Neuron (in vitro differentiated cells): ENCODE data around the gene WDR62.
"Not testable (repeated sequence)": the region's sequence is repeated elsewhere in the genome, so short reads cannot be mapped to it uniquely, and the experiment has no call there.

Experiments
- H2AFZ ChIP-seq: one replicate; pipeline ENCODE4 v1.6.1; 2013; ENCODE audit warnings: low read depth, mild to moderate bottlenecking, inconsistent platforms, low read length, moderate library complexity
- H3K27me3 ChIP-seq: one replicate; pipeline ENCODE4 v1.6.1; 2013; ENCODE audit warnings: low read length; ENCODE audit not compliant: insufficient read depth
- H3K36me3 ChIP-seq: one replicate; pipeline ENCODE4 v1.6.1; 2013; ENCODE audit warnings: low read length; ENCODE audit not compliant: insufficient read depth
- H3K4me1 ChIP-seq: one replicate; pipeline ENCODE4 v1.6.1; 2013; ENCODE audit warnings: low read length; ENCODE audit not compliant: insufficient read depth
- H3K4me3 ChIP-seq: 2 replicates; pipeline ENCODE4 v1.5.1; 2013; ENCODE audit warnings: mild to moderate bottlenecking, low read length, moderate library complexity
- H3K9me3 ChIP-seq: one replicate; pipeline ENCODE4 v1.6.1; 2013; ENCODE audit warnings: low read length

WDR62 gene

GRCh38 chr19:36049080-36049698 lies 5.5 kb upstream of the WDR62 start:
- Histone ChIP-seq H3K9me3 (peaks cover 2% of the 10 kb centered on the region), H3K4me1 (peaks cover 4% of the 10 kb centered on the region), H3K27me3 (no peaks in the 10 kb centered on the region), H3K36me3 (no peaks in the 10 kb centered on the region), H2AFZ (no peak overlapping the region), H3K4me3 (no peak overlapping the region)

GRCh38 chr19:36051236-36051635 lies 3.5 kb upstream of the WDR62 start:
- no peak overlapping the region for H2AFZ ChIP-seq
- H3K36me3 ChIP-seq = no peaks in the 10 kb centered on the region
- H3K27me3 ChIP-seq = no peaks in the 10 kb centered on the region
- no peak overlapping the region for H3K4me3 ChIP-seq
- H3K9me3 ChIP-seq = no peaks in the 10 kb centered on the region
- H3K4me1 ChIP-seq = peaks cover 9% of the 10 kb centered on the region

GRCh38 chr19:36051637-36052036 lies 3.1 kb upstream of the WDR62 start:
- H3K36me3 ChIP-seq = no peaks in the 10 kb centered on the region
- H3K27me3 ChIP-seq = no peaks in the 10 kb centered on the region
- H3K4me1 ChIP-seq = peaks cover 10% of the 10 kb centered on the region
- no peak overlapping the region for H2AFZ ChIP-seq
- no peaks in the 10 kb centered on the region for H3K9me3 ChIP-seq
- H3K4me3 ChIP-seq = no peak overlapping the region

- peaks cover 10% of the 10 kb centered on the region for H3K4me1 ChIP-seq
- no peaks in the 10 kb centered on the region for H3K27me3 ChIP-seq
- peaks cover 11% of the 10 kb centered on the region for H3K36me3 ChIP-seq
- H2AFZ ChIP-seq = peak within 1 kb of the TSS; percentile 71
- H3K9me3 ChIP-seq = no peaks in the 10 kb centered on the region
- peak within 1 kb of the TSS; percentile 63 for H3K4me3 ChIP-seq
Measured at GRCh38 chr19:36054119-36054732, 471 bp upstream of the WDR62 start, which contains the start of gene THAP8. Gene THAP8 (minus strand): TSS chr19:36054285. CDS start chr19:36054217, 68 bp downstream.

- Histone ChIP-seq H3K27me3 (no peaks in the 10 kb centered on the region), H3K4me1 (peaks cover 5% of the 10 kb centered on the region), H2AFZ (no peak overlapping the region), H3K4me3 (no peak overlapping the region), H3K9me3 (no peaks in the 10 kb centered on the region), H3K36me3 (peaks cover 33% of the 10 kb centered on the region)
Measured at GRCh38 chr19:36058481-36059179, 3.9 kb downstream of the WDR62 start.

- H3K4me1 ChIP-seq = peaks cover 5% of the 10 kb centered on the region
- no peak overlapping the region for H2AFZ ChIP-seq
- no peaks in the 10 kb centered on the region for H3K27me3 ChIP-seq
- no peak overlapping the region for H3K4me3 ChIP-seq
- H3K36me3 ChIP-seq = peaks cover 37% of the 10 kb centered on the region
- no peaks in the 10 kb centered on the region for H3K9me3 ChIP-seq
Measured at GRCh38 chr19:36059180-36059910, 4.6 kb downstream of the WDR62 start.

GRCh38 chr19:36060430-36060829 lies 5.7 kb downstream of the WDR62 start:
- peaks cover 4% of the 10 kb centered on the region for H3K4me1 ChIP-seq
- H3K9me3 ChIP-seq = no peaks in the 10 kb centered on the region
- H3K27me3 ChIP-seq = no peaks in the 10 kb centered on the region
- H3K36me3 ChIP-seq = peaks cover 43% of the 10 kb centered on the region
- no peak overlapping the region for H2AFZ ChIP-seq
- H3K4me3 ChIP-seq = no peak overlapping the region

GRCh38 chr19:36061367-36061766 lies 6.7 kb downstream of the WDR62 start:
- Histone ChIP-seq H3K27me3 (no peaks in the 10 kb centered on the region), H3K4me1 (no peaks in the 10 kb centered on the region), H3K4me3 (no peak overlapping the region), H3K36me3 (peaks cover 51% of the 10 kb centered on the region), H2AFZ (no peak overlapping the region), H3K9me3 (no peaks in the 10 kb centered on the region)

- H3K9me3 ChIP-seq = no peaks in the 10 kb centered on the region
- H2AFZ ChIP-seq = no peak overlapping the region
- no peak overlapping the region for H3K4me3 ChIP-seq
- no peaks in the 10 kb centered on the region for H3K4me1 ChIP-seq
- peaks cover 55% of the 10 kb centered on the region for H3K36me3 ChIP-seq
- H3K27me3 ChIP-seq = no peaks in the 10 kb centered on the region
Measured at GRCh38 chr19:36064826-36065225, 10.1 kb downstream of the WDR62 start.

GRCh38 chr19:36067681-36068080 lies 13.0 kb downstream of the WDR62 start:
- Histone ChIP-seq H3K4me1 (no peaks in the 10 kb centered on the region), H3K36me3 (peaks cover 59% of the 10 kb centered on the region), H3K27me3 (no peaks in the 10 kb centered on the region), H2AFZ (no peak overlapping the region), H3K4me3 (no peak overlapping the region), H3K9me3 (no peaks in the 10 kb centered on the region)

- not testable (repeated sequence) for H3K4me1 ChIP-seq, H3K9me3 ChIP-seq, H2AFZ ChIP-seq, H3K27me3 ChIP-seq, H3K4me3 ChIP-seq
- peaks cover 63% of the 10 kb centered on the region for H3K36me3 ChIP-seq
Measured at GRCh38 chr19:36068810-36069499, 14.3 kb downstream of the WDR62 start.

- Histone ChIP-seq H2AFZ (no peak overlapping the region), H3K27me3 (no peaks in the 10 kb centered on the region), H3K9me3 (no peaks in the 10 kb centered on the region)
Measured at GRCh38 chr19:36072081-36072480, 17.4 kb downstream of the WDR62 start.

More at GRCh38 chr19:36072081-36072480, 17.4 kb downstream of the WDR62 start:
- no peaks in the 10 kb centered on the region for H3K4me1 ChIP-seq
- H3K36me3 ChIP-seq = peaks cover 59% of the 10 kb centered on the region
- no peak overlapping the region for H3K4me3 ChIP-seq
